GM10266 (cell line): Measurements from ENCODE around the gene VSNL1.

Source experiments
- DNase-seq: peaks from one replicate; pipeline ENCODE4 v3.0.0; 2012; ENCODE audit errors: extremely low spot score
- CTCF ChIP-seq: IDR thresholded peaks from 2 replicates; pipeline ENCODE4 v1.5.1; 2012; ENCODE audit warnings: mild to moderate bottlenecking, low read depth; ENCODE audit not compliant: control insufficient read depth, insufficient read depth; ENCODE audit errors: missing control alignments

Gene VSNL1

GRCh38 chr2:17614174-17614930, 73.9 kb downstream of the VSNL1 start:
- no peak for TF ChIP-seq CTCF
- DNase-seq = no peak

GRCh38 chr2:17615147-17615546, 74.7 kb downstream of the VSNL1 start:
- TF ChIP-seq CTCF = no peak
- DNase-seq = no peak

- no peak for TF ChIP-seq CTCF
- DNase-seq = no peak
These were observed 75.3 kb downstream of the VSNL1 start for GRCh38 chr2:17615728-17616351.

- no peak for TF ChIP-seq CTCF
- no peak for DNase-seq
These were observed 75.9 kb downstream of the VSNL1 start for GRCh38 chr2:17616405-17616804.

- no peak for DNase-seq
- no peak for TF ChIP-seq CTCF
These were observed 77.0 kb downstream of the VSNL1 start for GRCh38 chr2:17617516-17617915.

- no peak for DNase-seq
- no peak for TF ChIP-seq CTCF
These were observed 77.5 kb downstream of the VSNL1 start for GRCh38 chr2:17617955-17618354.

- DNase-seq = no peak
- TF ChIP-seq CTCF = no peak
These were observed 79.8 kb downstream of the VSNL1 start for GRCh38 chr2:17620280-17620679.
